Caki2 (cell line): ENCODE measurements around the gene IQCE. TPM values are rescaled to one million over a fixed set of nuclear protein-coding genes. Genes with fewer than 3 reads are reported as not detected.
A peak's percentile ranks its signal among the peaks of the same experiment; 100 is the strongest.
"Not testable (repeated sequence)": the region's sequence is repeated elsewhere in the genome, so short reads cannot be mapped to it uniquely, and the experiment has no call there.

Source experiments
- DNase-seq: peaks from one replicate; pipeline ENCODE4 v3.0.0-alpha.2; 2015; ENCODE audit warnings: low read depth
- in situ Hi-C: cut with HindIII; loops from 2 replicates; pipeline ENCODE4 v1.10.0; 2016; ENCODE audit warnings: low sequenced_read_pairs, low pct_unique_long_range_greater_than_20kb, mixed read lengths
- total RNA-seq: library from RNA; depleted of rRNA; stranded (reverse); fragments of >200 nt; shearing (Covaris generic); gene quantifications from 2 replicates; pipeline ENCODE4 v1.2.3, GENCODE V29; 2014; ENCODE audit warnings: low replicate concordance

Gene IQCE
- total RNA-seq, 1 experiment from 2014 or later: 32.5 TPM

- DNase-seq: peak; percentile 69
- in situ Hi-C loops: no loop called here
Measured at GRCh38 chr7:2529161-2530070, 29.4 kb upstream of the IQCE start.

DNA sequence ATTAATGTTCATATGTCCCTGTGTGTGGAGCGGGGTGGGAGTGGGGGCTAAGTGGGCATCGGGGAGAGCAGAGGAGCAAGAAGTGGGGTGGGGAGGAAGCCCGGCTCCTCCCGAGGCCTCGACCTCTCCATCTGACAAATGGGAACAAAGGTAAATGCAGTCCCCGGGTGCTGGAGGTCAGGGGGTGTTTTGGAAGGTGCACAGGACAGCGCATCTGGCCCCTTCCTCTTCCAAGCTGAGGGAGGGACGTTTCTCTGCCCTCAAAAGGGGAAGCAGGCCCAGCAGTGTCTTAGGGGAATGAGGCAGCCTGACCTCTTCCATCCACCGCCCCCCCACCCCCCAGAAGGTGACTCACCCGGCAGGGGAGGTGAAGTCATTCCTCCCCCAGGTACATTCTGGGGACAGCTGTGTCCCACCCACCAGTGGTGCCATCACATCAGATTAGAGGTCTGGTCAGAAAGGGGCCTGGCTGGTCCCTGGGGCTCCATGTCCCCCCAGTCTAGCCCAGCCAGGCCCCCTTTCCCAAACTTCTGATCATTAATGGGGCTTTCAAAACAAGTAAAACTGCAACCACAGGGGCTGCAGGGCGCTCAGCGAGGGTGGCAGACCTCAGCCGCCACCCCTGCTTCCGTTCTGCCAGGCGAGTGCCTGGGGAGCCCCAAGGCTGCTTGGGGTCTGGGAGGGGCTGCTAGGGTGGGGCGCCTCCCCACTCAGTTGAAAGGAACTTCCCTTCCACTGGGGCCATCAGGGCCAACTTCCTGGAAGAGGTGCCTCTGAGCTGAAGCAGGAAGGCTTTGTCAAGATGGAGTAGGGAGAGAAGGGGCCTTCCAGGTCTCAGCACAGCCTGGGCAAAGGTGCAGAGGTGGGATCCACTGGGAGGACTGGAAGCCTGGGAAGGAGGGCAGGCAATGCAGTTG, 28.4 kb upstream of the IQCE start:
- DNase-seq: peak; percentile 51

DNA sequence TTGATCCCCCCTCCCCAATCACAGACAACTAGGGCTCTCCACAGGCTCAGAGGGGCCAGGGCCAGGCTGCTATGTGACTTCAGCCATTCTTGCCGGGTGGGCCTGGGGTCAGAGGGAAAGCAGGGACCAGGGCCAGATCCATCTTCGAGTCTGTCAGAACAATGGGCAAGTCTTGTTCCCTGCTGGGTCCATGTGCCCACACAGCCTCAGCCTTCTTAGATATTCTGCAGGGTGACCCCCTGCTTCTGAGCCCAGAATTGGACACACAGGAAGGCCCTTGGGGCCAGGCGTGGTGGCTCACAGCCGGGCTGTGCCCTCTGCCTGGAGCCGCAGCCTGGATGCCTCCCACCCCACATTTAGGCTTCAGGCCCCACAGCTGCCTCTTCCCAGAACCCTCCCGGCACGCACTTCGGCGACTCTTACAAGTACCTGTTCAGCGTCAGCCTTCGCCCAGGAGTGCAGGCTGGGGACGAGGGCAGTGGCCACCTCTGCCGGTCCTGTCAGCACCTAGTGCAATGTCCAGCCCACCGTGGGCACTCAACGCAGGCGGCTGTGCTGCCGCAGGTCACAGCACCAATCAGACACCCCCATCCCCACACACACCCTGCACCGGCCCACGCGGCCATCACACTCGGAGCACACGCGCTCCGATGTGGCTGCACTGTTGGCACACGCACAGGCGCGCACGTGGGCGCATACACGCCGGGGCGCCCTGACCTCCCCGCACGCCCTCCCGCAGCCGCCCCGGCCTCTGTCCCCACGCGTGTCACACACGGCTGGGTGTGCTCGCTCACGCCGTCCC, 27.6 kb upstream of the IQCE start:
- DNase-seq, in situ Hi-C loops: not testable (repeated sequence)

More for the DNA sequence above, 28.4 kb upstream of the IQCE start:
- in situ Hi-C loops: no loop called here

GRCh38 chr7:2531796-2532110, 27.0 kb upstream of the IQCE start:
- DNase-seq, in situ Hi-C loops: not testable (repeated sequence)

DNA sequence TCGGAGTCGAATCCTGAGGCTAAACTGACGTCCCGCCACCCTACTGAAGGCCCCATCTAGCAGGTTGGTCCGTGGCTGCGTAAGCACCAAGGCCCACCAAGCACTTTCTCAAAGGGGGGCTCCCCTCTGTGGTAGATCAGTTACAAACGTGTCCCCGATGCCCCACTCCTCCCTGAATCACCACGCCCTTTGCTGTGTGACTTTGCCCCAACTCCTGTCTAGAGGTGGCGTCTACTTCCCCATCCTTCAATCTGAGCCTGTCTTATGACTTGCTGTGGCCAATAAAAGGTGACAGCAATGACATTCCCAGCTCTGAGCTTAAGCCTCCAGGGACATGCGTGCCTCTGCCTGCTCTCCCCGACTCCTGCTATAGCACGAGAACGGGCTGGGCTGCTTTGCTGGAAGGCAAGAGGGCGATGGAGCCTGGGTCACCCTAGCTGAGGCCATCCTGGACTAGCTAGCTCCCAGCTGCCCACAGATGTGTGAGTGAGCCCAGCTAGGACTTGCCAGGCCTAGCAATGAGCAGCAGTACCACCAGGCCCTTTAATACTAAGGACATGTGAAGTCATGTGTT, 26.5 kb upstream of the IQCE start:
- DNase-seq, in situ Hi-C loops: not testable (repeated sequence)

GRCh38 chr7:2532816-2533215, 26.0 kb upstream of the IQCE start:
- DNase-seq, in situ Hi-C loops: not testable (repeated sequence)

DNA sequence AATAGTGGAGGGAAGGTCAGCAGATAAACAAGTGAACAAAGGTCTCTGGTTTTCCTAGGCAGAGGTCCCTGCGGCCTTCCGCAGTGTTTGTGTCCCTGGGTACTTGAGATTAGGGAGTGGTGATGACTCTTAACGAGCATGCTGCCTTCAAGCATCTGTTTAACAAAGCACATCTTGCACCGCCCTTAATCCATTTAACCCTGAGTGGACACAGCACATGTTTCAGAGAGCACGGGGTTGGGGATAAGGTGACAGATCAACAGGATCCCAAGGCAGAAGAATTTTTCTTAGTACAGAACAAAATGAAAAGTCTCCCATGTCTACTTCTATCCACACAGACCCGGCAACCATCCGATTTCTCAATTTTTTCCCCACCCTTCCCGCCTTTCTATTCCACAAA, 25.2 kb upstream of the IQCE start:
- in situ Hi-C loops, DNase-seq: not testable (repeated sequence)

GRCh38 chr7:2534214-2534613, 24.6 kb upstream of the IQCE start:
- in situ Hi-C loops, DNase-seq: not testable (repeated sequence)

- DNase-seq, in situ Hi-C loops: not testable (repeated sequence)
Measured at GRCh38 chr7:2535872-2536627, 22.7 kb upstream of the IQCE start.

DNA sequence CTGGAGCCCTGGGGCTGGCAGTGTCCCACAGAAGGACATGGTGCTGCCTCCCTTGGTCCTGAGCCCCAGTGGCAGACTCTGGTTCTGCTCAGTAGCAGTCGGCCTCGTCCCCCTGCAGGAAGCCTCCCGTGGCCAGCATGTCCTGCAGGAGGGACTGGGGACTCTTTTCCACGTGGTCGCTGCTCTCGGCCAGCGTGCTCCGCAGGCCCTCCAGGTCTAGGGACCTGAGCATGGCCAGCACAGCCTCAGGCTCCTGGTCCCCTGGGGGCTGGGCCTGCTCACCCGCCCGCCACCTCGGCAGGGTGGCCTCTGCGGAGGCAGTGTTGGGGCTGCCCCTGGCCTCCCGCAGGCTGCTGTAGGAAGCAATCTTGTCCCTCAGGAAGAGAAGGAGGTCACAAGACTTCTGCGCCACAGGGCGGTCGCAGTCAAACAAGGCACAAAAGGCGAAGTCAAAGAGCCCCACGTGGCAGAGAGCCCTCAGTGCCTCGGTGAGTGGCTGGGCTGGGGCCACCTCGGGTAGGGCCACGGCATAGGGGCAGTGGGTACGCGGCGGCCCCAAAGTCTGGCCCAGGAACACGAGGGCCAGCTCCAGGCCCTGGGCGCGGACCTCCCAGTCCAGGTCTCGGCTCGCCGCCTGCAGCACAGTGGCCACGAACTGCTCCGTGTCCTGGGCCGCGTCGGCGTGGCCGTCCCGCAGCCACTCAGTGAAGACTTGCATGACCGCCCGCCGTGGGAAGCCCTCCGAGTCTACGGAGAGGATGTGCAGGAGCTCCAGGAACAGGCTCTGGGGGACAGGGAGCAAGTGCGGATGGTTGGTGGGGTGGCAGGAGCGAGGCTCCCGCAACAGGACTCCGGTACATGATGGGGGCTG, 20.6 kb upstream of the IQCE start:
- in situ Hi-C loops: no loop called here
- DNase-seq: no peak

DNA sequence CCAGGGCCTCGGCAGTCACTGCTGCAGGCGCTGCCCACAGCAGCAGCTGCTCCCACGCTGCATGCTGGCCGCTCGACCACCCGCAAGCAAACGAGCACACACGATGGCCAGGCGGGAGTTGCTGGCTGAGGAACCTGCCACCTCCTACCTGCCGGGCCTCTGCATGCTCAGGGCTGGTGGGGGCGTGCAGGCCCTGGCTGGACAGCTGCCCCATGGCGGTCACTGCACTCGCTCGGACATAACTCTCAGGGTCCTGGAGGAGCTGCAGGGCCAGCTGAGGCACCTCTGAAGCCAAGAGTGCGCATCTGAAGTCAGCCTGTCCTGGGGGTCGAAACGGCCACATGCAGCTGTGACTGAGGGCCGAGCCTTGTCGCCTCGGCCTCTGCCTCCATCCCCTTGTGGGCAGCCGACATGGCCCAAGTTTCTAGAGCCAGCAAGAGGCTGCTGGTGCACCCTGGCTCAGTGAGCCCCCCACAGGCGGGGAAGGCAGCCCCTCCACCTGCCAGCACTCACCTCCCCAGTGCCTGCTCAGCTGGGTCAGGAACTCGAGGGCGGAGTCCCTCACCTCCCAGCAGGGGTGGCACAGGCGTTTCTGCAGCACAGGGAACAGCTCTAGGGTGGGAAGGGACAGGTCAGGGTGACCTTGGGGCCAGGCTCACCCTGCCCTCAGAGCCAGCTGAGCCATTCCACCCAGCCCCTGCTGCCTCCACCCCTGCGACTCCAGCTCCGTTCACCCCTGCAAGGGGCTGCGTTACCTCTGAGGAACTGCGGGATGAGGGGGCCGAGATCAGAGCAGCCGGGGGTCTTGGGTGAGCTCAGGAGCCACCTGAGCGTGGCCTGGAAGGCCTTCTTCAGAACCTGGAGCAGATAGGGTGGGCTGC, 19.5 kb upstream of the IQCE start:
- no peak for DNase-seq
- in situ Hi-C loops: no loop called here

DNA sequence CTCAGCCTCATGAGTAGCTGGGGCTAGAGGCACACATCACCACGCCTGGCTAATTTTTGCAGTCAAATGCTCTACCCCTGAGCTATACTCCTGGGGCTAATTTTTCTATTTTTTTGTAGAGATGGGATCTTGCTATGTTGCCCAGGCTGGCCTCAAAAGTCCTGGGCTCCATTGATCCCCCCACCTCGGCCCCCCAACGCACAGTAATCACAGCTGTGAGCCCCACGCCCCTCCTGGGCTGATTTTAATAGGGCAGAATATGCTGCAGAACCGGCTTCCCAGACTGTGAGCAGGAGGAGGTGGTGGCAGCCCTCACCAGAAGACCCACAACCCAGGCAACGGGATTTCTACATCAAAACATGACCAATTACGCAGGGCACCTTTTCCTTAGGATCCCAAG, 18.6 kb upstream of the IQCE start:
- no peak for DNase-seq

GRCh38 chr7:2540641-2541051, 18.1 kb upstream of the IQCE start:
- DNase-seq: no peak
- in situ Hi-C loops: no loop called here

More for the DNA sequence above, 18.6 kb upstream of the IQCE start:
- in situ Hi-C loops: no loop called here

DNA sequence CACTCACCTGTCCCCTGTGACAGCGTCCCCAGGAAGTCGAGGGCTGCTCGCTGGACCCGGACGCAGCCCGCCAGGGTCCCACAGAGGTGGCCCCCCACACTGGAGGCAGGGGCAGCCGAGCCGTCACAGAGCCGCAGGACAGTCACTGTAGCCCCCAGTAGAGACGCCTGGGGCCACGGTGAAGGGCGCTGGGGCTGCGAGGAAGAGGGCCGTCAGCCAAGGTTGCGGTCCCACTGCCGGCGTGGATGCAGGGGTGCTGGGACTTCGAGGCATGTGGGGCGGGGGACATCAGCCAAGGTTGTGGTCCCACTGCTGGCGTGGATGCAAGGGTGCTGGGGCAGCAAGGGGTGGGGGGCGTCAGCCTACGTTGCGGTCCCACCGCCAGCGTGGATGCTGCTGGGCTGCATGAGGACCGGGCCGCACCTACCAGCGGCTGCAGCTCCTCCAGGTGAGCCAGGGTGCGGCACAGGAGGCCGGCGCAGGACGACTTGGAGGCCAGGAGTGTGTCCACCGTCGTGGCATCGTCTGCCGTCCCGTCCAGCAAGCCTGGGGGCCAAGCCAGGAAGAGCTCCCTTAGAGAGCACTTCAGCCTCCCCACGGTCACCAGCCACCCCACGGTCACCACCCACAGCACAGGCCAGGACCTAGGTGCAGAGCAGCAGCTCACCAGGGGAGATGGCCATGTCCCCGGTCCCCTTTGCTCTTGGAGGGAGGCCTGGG, 17.3 kb upstream of the IQCE start:
- in situ Hi-C loops: no loop called here
- no peak for DNase-seq
